Panc1 (cell line): ENCODE data around the gene LAMB4. TPM values are rescaled to one million over a fixed set of nuclear protein-coding genes. Genes with fewer than 3 reads are reported as not detected.

ENCODE experiments used
- ATAC-seq: fragments of 200-7000 bp; cut with Tn5 transposase; 2 replicates; pipeline ENCODE4 v1.9.1; 2020; ENCODE audit warnings: mild to moderate bottlenecking, moderate library complexity
- BruUV-seq: library from RNA; stranded (reverse); fragments of 400-500 nt; replicated peaks from 2 replicates; lab custom pipeline; 2021; lab: Mats Ljungman, UMichigan
- CTCF ChIA-PET: fragments of 300-600 bp; sonication (Branson Sonifier 250); formaldehyde crosslinking; loops from one replicate; lab custom pipeline; 2022; ENCODE audit warnings: antibody characterized with exemption; lab: Charles Lee
- POLR2A ChIA-PET: fragments of 300-600 bp; sonication (Branson Sonifier 250); formaldehyde crosslinking; loops from one replicate; lab custom pipeline; 2022; ENCODE audit warnings: antibody characterized with exemption; lab: Charles Lee
- DNase-seq: peaks from one replicate; pipeline ENCODE4 v3.0.0-alpha.2; 2010; ENCODE audit warnings: low read depth, low spot score
- H3K27ac ChIP-seq: 2 replicates; pipeline ENCODE4 v1.5.1; 2011; ENCODE audit warnings: mild to moderate bottlenecking, low read length, inconsistent platforms
- H3K27me3 ChIP-seq: fragments of 200-500 bp; sonication (Bioruptor generic); 2 replicates; pipeline ENCODE4 v1.6.0; 2014; ENCODE audit warnings: low read length, inconsistent platforms; ENCODE audit not compliant: control insufficient read depth, insufficient read depth
- H3K36me3 ChIP-seq: fragments of 200-500 bp; sonication (Bioruptor generic); 2 replicates; pipeline ENCODE4 v1.5.1; 2014; ENCODE audit warnings: inconsistent platforms, mild to moderate bottlenecking, low read length, moderate library complexity; ENCODE audit not compliant: control insufficient read depth, insufficient read depth
- H3K4me1 ChIP-seq: 2 replicates; pipeline ENCODE4 v1.5.1; 2011; ENCODE audit warnings: inconsistent platforms, mild to moderate bottlenecking, low read length, moderate library complexity; ENCODE audit not compliant: control insufficient read depth, insufficient read depth
- H3K4me3 ChIP-seq, 2 experiments: 2 replicates each; pipeline ENCODE4 v1.5.1; 2011 to 2012; ENCODE audit warnings: low read depth in 2 of 2, low read length in 2 of 2, mild to moderate bottlenecking in 2 of 2, inconsistent platforms in 1 of 2, moderate library complexity in 1 of 2
- H3K9me3 ChIP-seq: fragments of 200-500 bp; sonication (Bioruptor generic); 2 replicates; pipeline ENCODE4 v1.5.1; 2014; ENCODE audit warnings: low read depth, mild to moderate bottlenecking, inconsistent platforms, low read length, moderate library complexity; ENCODE audit not compliant: control insufficient read depth, insufficient read depth
- CTCF ChIP-seq: fragments of 450-650 bp; IDR thresholded peaks from 2 replicates; pipeline ENCODE4 v1.5.1; 2017; ENCODE audit warnings: mild to moderate bottlenecking
- POLR2AphosphoS5 ChIP-seq: IDR thresholded peaks from 2 replicates; pipeline ENCODE4 v1.6.1; 2012; ENCODE audit warnings: mild to moderate bottlenecking, low read depth, low read length, moderate library complexity
- REST ChIP-seq, 2 experiments: IDR thresholded peaks; 2 replicates each; pipeline ENCODE4 v1.6.1; 2011 to 2012; ENCODE audit warnings: low read depth in 2 of 2, control low read depth in 1 of 2, low read length in 1 of 2, mild to moderate bottlenecking in 1 of 2, moderate library complexity in 1 of 2; ENCODE audit not compliant: insufficient read depth in 1 of 2
- SIN3A ChIP-seq: IDR thresholded peaks from 2 replicates; pipeline ENCODE4 v1.6.1; 2012; ENCODE audit warnings: low read depth, mild to moderate bottlenecking, low read length, moderate library complexity, borderline replicate concordance; ENCODE audit not compliant: insufficient read depth
- TCF7L2 ChIP-seq: IDR thresholded peaks from 2 replicates; pipeline ENCODE4 v1.6.1; 2011; ENCODE audit warnings: mild to moderate bottlenecking, low read depth, low read length, inconsistent platforms
- in situ Hi-C: cut with HindIII; loops from 2 replicates; pipeline ENCODE4 v1.10.0; 2016; ENCODE audit warnings: low sequenced_read_pairs, low pct_unique_long_range_greater_than_20kb
- intact Hi-C: fragments of 100-400 bp; cut with micrococcal nuclease; formaldehyde crosslinking; loops from one replicate; pipeline ENCODE4 v1.10.0; 2022; ENCODE audit not compliant: unreplicated experiment
- total RNA-seq: library from RNA; stranded (reverse); gene quantifications from one replicate; pipeline ENCODE4 v1.2.1, GENCODE V29; 2021; ENCODE audit not compliant: unreplicated experiment

Gene LAMB4
- total RNA-seq, 1 experiment from 2014 or later = not detected

GRCh38 chr7:108000875-108001763 lies 129.0 kb downstream of the LAMB4 start:
- H3K27ac ChIP-seq = peak overlapping the region; percentile 90
- ChIA-PET CTCF (interaction anchor here (1.2 kb wide), 1 partner anchor 145 kb away, joined by 4 read pairs; no protein-coding TSS in a partner anchor), POLR2A (no interaction called here)
- DNase-seq (no peak), ATAC-seq (peak; percentile 40)
- no peaks in the 10 kb centered on the region; the same call in 1 of the 2 replicates for H3K27me3 ChIP-seq
- peaks cover 16% of the 10 kb centered on the region; the same call in 1 of the 2 replicates for H3K36me3 ChIP-seq
- peaks cover 69% of the 10 kb centered on the region for H3K4me1 ChIP-seq
- in situ Hi-C loops (no loop called here), intact Hi-C loops (no loop called here)
- H3K9me3 ChIP-seq = no peaks in the 10 kb centered on the region
- TF ChIP-seq TCF7L2 = no peak
- no peak for TF ChIP-seq POLR2AphosphoS5
- TF ChIP-seq SIN3A = no peak
- peak in 1 of 2 experiments; percentile 7; a peak in 1 of 4 replicates for TF ChIP-seq REST (IDR thresholded peaks at IDR 0.05; ENCODE audit: insufficient read depth in 1 of 2, low read depth in 2 of 2, low read length in 1 of 2)
- TF ChIP-seq CTCF = peak; percentile 55
- no TSS peak for BruUV-seq
- H3K4me3 ChIP-seq = peak overlapping the region; percentile 79 to 96

- H3K36me3 ChIP-seq = peaks cover 18% of the 10 kb centered on the region; the same call in 1 of the 2 replicates
- H3K9me3 ChIP-seq = no peaks in the 10 kb centered on the region
- no peak for ATAC-seq
- DNase-seq = no peak
- in situ Hi-C loops = no loop called here
- peak overlapping the region; percentile 79 to 96 for H3K4me3 ChIP-seq
- peaks cover 77% of the 10 kb centered on the region for H3K4me1 ChIP-seq
- CTCF ChIA-PET = no interaction called here
- TF ChIP-seq POLR2AphosphoS5 = no peak
- no peak for TF ChIP-seq CTCF
- TF ChIP-seq TCF7L2 = no peak
- no peak for TF ChIP-seq REST (IDR thresholded peaks at IDR 0.05; ENCODE audit: insufficient read depth in 1 of 2, low read depth in 2 of 2, low read length in 1 of 2)
- TF ChIP-seq SIN3A = no peak
- intact Hi-C loops = loop anchor here (5.0 kb wide), 1 partner anchor 147 kb away; no protein-coding TSS in a partner anchor
- peak overlapping the region; percentile 90 for H3K27ac ChIP-seq
- POLR2A ChIA-PET = interaction anchor here (0.6 kb wide), 1 partner anchor 15 kb away, joined by 5 read pairs; no protein-coding TSS in a partner anchor
- TSS peak; percentile 27 for BruUV-seq
- H3K27me3 ChIP-seq = no peaks in the 10 kb centered on the region; the same call in 1 of the 2 replicates
Observed at GRCh38 chr7:107999779-108000560, 130.2 kb downstream of the LAMB4 start.
